SJCRH30 (cell line): ENCODE data around the gene USP40. TPM values are rescaled to one million over a fixed set of nuclear protein-coding genes. Genes with fewer than 3 reads are reported as not detected.
A peak's percentile ranks its signal among the peaks of the same experiment; 100 is the strongest.
"Not testable (repeated sequence)": the region's sequence is repeated elsewhere in the genome, so short reads cannot be mapped to it uniquely, and the experiment has no call there.

Experiments
- DNase-seq, 2 experiments: peaks; one replicate each; pipeline ENCODE4 v3.0.0-alpha.2; 2015 to 2020
- H3K27ac ChIP-seq: fragments of 250-450 bp; sonication (Bioruptor Pico); 2 replicates; pipeline ENCODE4 v1.5.1; 2020; ENCODE audit warnings: mild to moderate bottlenecking, moderate library complexity
- H3K27me3 ChIP-seq: fragments of 250-450 bp; sonication (Bioruptor Pico); 2 replicates; pipeline ENCODE4 v1.5.1; 2020; ENCODE audit warnings: mild to moderate bottlenecking, moderate library complexity
- H3K36me3 ChIP-seq: fragments of 250-450 bp; sonication (Bioruptor Pico); 2 replicates; pipeline ENCODE4 v1.5.1; 2020; ENCODE audit warnings: mild to moderate bottlenecking, moderate library complexity
- H3K4me1 ChIP-seq: fragments of 250-450 bp; sonication (Bioruptor Pico); 2 replicates; pipeline ENCODE4 v1.5.1; 2020; ENCODE audit warnings: mild to moderate bottlenecking, moderate library complexity
- H3K4me3 ChIP-seq: fragments of 250-450 bp; sonication (Bioruptor Pico); 2 replicates; pipeline ENCODE4 v1.5.1; 2020; ENCODE audit warnings: mild to moderate bottlenecking, moderate library complexity
- H3K9me3 ChIP-seq: fragments of 250-450 bp; sonication (Bioruptor Pico); replicated peaks from 2 replicates; pipeline ENCODE4 v1.5.1; 2020; ENCODE audit warnings: mild to moderate bottlenecking, moderate library complexity
- total RNA-seq: library from RNA; depleted of rRNA; stranded (reverse); fragments of >200 nt; shearing (Covaris generic); gene quantifications from 2 replicates; pipeline ENCODE4 v1.2.3, GENCODE V29; 2014

The USP40 gene
- total RNA-seq, 1 experiment from 2014 or later, result 38.4 TPM

DNA sequence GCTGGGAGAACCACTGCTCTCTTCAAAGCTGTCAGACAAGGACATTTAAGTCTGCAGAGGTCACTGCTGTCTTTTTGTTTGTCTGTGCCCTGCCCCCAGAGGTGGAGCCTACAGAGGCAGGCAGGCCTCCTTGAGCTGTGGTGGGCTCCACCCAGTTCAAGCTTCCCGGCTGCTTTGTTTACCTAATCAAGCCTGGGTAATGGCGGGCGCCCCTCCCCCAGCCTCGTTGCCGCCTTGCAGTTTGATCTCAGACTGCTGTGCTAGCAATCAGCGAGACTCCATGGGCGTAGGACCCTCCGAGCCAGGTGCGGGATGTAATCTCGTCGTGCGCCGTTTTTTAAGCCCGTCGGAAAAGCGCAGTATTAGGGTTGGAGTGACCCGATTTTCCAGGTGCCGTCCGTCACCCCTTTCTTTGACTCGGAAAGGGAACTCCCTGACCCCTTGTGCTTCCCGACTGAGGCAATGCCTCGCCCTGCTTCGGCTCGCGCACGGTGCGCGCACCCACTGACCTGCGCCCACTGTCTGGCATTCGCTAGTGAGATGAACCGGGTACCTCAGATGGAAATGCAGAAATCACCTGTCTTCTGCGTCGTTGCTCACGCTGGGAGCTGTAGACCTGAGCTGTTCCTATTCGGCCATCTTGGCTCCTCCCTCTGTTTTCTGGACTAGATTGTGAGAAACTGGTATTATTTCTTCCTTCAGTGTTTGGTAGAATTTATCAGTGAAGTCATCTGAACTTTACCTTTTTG is 16.8 kb upstream of the USP40 start:
- H3K36me3 ChIP-seq, H3K4me3 ChIP-seq, DNase-seq, H3K4me1 ChIP-seq, H3K27ac ChIP-seq, H3K9me3 ChIP-seq, H3K27me3 ChIP-seq: not testable (repeated sequence)

GRCh38 chr2:233577341-233577740 is 10.8 kb upstream of the USP40 start:
- not testable (repeated sequence) for H3K27me3 ChIP-seq, DNase-seq, H3K4me3 ChIP-seq, H3K36me3 ChIP-seq, H3K4me1 ChIP-seq, H3K27ac ChIP-seq, H3K9me3 ChIP-seq

GRCh38 chr2:233572468-233572867 is 5.9 kb upstream of the USP40 start:
- H3K4me3 ChIP-seq, result no peak overlapping the region
- no peaks in the 10 kb centered on the region; the same call in 1 of the 2 replicates for H3K27me3 ChIP-seq
- no peaks in the 10 kb centered on the region for H3K4me1 ChIP-seq
- no peak overlapping the region for H3K27ac ChIP-seq
- H3K36me3 ChIP-seq, result no peaks in the 10 kb centered on the region
- DNase-seq, result no peak
- no peaks in the 10 kb centered on the region for H3K9me3 ChIP-seq

DNA sequence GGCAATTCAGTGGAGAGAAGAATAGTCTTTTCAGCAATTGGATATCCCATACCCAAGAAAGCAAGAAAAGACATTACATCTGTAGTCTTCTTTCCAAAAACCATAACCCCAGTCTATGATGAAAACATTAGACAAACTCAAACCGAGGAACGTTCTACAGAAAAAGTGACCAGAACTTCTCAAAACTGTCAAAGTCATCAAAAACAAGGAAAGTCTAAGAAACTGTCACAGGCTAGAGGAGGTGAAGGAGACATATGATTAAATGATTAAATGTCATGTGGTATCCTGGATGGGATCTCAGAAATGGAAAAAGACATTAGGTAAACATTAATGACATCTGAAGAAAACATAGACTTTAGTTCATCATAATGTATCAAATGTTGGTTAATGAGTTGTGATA is 4.9 kb upstream of the USP40 start:
- DNase-seq, result no peak
- Histone ChIP-seq H3K9me3 (no peaks in the 10 kb centered on the region), H3K27me3 (no peaks in the 10 kb centered on the region; the same call in 1 of the 2 replicates), H3K27ac (no peak overlapping the region), H3K36me3 (no peaks in the 10 kb centered on the region), H3K4me1 (no peaks in the 10 kb centered on the region), H3K4me3 (no peak overlapping the region)

- no peaks in the 10 kb centered on the region for H3K9me3 ChIP-seq
- DNase-seq, result no peak
- H3K4me1 ChIP-seq, result no peaks in the 10 kb centered on the region
- no peaks in the 10 kb centered on the region for H3K36me3 ChIP-seq
- no peak overlapping the region for H3K4me3 ChIP-seq
- no peak overlapping the region for H3K27ac ChIP-seq
- H3K27me3 ChIP-seq, result no peaks in the 10 kb centered on the region; the same call in 1 of the 2 replicates
These were observed 4.4 kb upstream of the USP40 start for GRCh38 chr2:233571001-233571400.

- peak overlapping the region; percentile 98 for H3K27ac ChIP-seq
- peaks cover 3% of the 10 kb centered on the region for H3K4me1 ChIP-seq
These were observed 869 bp downstream of the USP40 start for GRCh38 chr2:233565685-233566140.

DNA sequence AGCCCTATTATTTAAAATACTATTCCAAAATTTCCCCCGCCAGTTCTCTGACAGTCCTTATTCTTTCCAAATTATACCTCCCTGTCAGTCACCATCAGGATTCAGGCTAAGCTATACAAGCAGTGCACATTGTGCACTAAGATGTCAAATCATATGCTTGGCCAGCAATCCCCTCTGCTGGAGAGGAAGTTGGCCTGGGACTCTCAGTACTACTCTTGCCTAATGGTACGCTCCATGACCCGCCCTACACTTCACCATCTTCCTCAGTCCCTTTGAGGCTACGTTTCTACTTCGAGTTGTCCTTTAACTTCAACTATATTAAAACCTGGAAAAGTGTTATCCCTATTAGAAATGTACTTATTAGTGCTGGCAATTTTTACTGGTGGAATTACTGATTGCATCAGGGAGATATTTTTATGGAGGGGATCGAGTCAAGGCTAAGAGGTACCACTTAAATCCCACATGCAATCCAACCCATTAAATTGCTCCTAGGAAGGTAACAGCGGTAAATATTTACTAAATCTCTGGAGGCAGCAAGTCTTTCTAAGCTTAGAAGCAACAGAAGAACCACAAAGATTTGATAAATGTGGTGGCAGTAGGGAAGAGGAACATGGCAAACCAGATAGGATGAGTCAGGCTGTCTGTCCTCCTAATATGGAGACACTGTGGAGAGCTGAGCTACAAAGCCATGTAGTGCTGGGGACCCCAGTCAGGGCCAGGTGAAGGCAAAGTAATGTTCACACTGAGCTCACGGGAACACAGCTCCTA is 2.7 kb downstream of the USP40 start:
- no peaks in the 10 kb centered on the region for H3K9me3 ChIP-seq
- no peak for DNase-seq
- H3K27ac ChIP-seq, result no peak overlapping the region
- no peak overlapping the region for H3K4me3 ChIP-seq
- no peaks in the 10 kb centered on the region for H3K27me3 ChIP-seq
- peaks cover 19% of the 10 kb centered on the region for H3K36me3 ChIP-seq
- peaks cover 3% of the 10 kb centered on the region for H3K4me1 ChIP-seq

More at GRCh38 chr2:233565685-233566140, 869 bp downstream of the USP40 start:
- Histone ChIP-seq H3K9me3 (no peaks in the 10 kb centered on the region), H3K27me3 (no peaks in the 10 kb centered on the region; the same call in 1 of the 2 replicates), H3K4me3 (peak overlapping the region; percentile 97), H3K36me3 (peaks cover 6% of the 10 kb centered on the region; the same call in 1 of the 2 replicates)
- no peak for DNase-seq

DNA sequence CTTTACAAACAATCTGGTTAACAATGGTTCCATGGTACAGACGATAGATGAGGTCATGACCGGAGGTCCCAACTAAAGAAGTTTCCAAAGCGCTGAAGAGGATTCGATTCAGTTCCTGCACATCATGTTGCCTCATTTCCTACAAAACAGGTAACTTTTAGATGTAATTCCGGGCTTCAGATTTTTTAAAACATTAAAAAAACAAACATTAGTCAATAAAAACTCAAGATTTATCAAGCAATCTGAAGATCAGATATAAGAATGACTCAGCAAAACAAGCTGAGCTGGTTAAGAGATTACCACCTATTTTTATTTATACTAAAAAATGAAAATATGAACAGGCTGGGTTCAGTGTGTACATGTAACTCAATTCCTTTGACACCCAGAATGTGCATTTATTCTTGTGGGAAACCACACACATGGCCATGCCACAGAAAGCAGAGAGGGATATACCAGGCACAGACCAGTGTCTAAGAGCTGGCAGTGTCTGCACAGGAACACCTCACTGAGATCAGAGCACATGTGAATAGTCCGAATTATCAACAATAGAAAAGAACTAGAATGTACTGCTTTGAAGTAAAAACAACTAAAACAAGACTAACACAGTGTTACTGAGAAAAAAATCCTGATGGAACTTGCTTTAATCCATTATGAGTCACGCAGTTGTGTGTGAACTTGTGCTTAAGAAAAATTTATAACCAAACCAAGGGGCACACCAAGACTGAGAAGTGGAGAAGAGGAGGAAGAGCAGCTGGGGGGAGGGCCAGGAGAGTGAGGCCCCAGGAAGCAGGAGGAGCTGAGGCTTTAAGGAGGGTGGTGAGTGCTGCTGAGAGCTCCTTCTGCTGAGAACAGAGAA is 9.5 kb downstream of the USP40 start:
- peaks cover 47% of the 10 kb centered on the region for H3K36me3 ChIP-seq
- no peaks in the 10 kb centered on the region for H3K9me3 ChIP-seq
- DNase-seq, result peak in 1 of 2 experiments; percentile 22
- no peak overlapping the region for H3K27ac ChIP-seq
- H3K4me1 ChIP-seq, result peaks cover 19% of the 10 kb centered on the region
- H3K4me3 ChIP-seq, result no peak overlapping the region
- no peaks in the 10 kb centered on the region for H3K27me3 ChIP-seq

DNA sequence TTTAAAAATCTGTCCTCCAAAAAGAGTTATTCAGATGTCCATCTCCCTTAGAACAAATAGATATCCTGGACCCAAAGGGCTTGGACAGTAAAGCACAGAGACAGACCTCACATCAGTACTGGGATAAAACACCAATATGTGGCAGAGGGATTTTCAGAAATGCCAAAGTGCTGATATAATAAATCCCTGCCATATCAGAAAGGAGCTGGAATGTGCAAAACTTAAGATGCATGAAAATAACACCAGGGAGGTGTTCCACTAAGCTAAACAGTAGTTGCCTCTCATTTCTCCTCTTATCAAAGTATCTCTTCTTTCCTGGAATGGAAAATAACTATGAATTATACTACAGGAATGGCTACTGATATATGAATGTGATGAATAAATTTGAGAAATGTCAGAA is 13.2 kb downstream of the USP40 start:
- Histone ChIP-seq H3K9me3 (no peaks in the 10 kb centered on the region), H3K27ac (peak overlapping the region; percentile 32; the same call in 1 of the 2 replicates), H3K36me3 (peaks cover 45% of the 10 kb centered on the region), H3K4me3 (no peak overlapping the region), H3K4me1 (peaks cover 19% of the 10 kb centered on the region), H3K27me3 (no peaks in the 10 kb centered on the region)
- peak in 1 of 2 experiments; percentile 13 for DNase-seq

DNA sequence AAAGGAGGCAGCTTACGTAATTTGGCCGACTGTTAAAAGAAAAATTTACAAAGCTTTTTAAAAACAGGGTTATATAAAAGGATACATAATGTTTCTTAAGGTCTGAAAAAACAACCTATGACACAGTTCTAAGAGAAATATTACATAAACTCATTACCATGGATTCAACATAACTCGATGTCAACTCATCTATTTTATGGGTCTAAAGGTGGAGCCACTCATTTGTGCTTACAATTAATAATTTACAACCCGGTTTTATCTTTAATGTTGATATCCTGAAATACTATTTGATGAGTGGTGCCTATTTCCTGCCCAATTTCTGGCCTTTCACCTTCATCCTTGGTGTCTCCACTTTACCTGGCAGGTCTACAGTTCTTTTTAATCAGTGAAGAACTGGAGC is 15.1 kb downstream of the USP40 start:
- DNase-seq, result no peak
- Histone ChIP-seq H3K27ac (no peak overlapping the region), H3K27me3 (no peaks in the 10 kb centered on the region), H3K9me3 (no peaks in the 10 kb centered on the region), H3K36me3 (peaks cover 53% of the 10 kb centered on the region), H3K4me1 (peaks cover 9% of the 10 kb centered on the region; the same call in 1 of the 2 replicates), H3K4me3 (no peak overlapping the region)

DNA sequence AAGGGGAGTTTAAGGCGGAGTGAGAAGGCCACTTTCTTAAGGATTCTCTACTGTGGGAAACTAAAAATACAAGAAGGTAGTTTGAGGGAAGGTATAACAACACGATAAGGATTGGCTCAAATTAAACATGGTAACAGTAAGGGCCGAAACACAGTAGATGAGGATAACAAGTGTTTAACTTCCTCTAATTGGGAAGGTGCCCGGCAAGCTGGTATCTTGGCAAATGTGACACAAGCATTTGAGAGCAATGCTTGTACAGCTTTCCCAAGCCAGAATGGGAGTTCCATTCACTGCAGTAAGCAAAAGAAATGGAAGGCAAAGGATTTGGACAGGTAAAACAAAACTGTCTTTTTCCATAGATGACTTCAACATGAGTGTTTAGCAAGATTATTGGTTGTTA is 19.8 kb downstream of the USP40 start:
- Histone ChIP-seq H3K4me3 (no peak overlapping the region), H3K9me3 (no peaks in the 10 kb centered on the region), H3K36me3 (peaks cover 36% of the 10 kb centered on the region), H3K27me3 (no peaks in the 10 kb centered on the region), H3K27ac (no peak overlapping the region), H3K4me1 (no peaks in the 10 kb centered on the region)
- no peak for DNase-seq

DNA sequence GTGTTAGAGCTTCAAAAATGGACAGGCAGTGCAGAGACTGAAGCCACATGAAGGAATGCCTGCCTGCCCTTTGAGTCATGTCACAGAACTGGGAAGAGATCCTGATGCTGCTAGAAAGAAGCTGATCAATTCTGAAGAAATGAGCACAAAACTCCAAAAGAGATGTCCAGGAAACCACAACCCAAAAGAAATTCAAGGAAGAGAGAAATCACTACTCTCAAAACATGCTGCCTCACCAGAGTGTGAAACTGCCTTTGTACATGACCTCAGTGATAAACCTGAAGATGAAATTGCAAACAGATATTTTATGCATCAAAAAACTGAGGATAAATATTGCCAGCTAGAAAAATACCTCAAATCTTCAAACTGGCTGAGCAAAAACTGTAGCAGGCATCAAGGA is 20.5 kb downstream of the USP40 start:
- H3K36me3 ChIP-seq, result peaks cover 30% of the 10 kb centered on the region
- no peaks in the 10 kb centered on the region for H3K9me3 ChIP-seq
- no peaks in the 10 kb centered on the region for H3K4me1 ChIP-seq
- H3K27me3 ChIP-seq, result no peaks in the 10 kb centered on the region
- H3K27ac ChIP-seq, result no peak overlapping the region
- no peak overlapping the region for H3K4me3 ChIP-seq
- DNase-seq, result no peak

- H3K27ac ChIP-seq, result no peak overlapping the region
- H3K4me1 ChIP-seq, result no peaks in the 10 kb centered on the region
- H3K4me3 ChIP-seq, result no peak overlapping the region
- peaks cover 32% of the 10 kb centered on the region for H3K36me3 ChIP-seq
- no peaks in the 10 kb centered on the region for H3K27me3 ChIP-seq
- no peak for DNase-seq
- no peaks in the 10 kb centered on the region for H3K9me3 ChIP-seq
These were observed 22.4 kb downstream of the USP40 start for GRCh38 chr2:233544200-233544610.

DNA sequence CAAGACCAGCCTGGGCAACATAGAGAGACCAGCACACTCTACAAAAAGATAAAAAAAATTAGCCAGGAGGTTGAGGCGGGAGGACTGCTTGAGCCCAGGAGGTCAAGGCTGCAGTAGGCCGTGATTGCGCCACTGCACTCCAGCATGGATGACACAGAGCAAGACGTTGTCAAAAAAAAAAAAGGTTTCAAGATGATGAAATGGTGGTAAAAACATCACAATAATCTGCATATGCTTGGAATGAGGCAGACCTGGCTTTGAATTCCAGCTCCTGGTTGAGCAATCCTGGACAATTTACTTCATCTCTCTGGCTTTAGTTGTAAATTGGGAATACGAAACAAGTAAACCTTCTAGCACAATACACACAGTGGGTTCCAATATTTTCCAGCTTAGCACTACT is 24.1 kb downstream of the USP40 start:
- Histone ChIP-seq H3K4me1 (no peaks in the 10 kb centered on the region), H3K27ac (no peak overlapping the region), H3K27me3 (no peaks in the 10 kb centered on the region), H3K36me3 (peaks cover 23% of the 10 kb centered on the region), H3K4me3 (no peak overlapping the region), H3K9me3 (no peaks in the 10 kb centered on the region)
- no peak for DNase-seq
